H1 (cell line): ENCODE results near the gene VRK3. TPM values are rescaled to one million over a fixed set of nuclear protein-coding genes. Genes with fewer than 3 reads are reported as not detected.

ENCODE experiments used
- CTCF ChIA-PET: fragments of 300-600 bp; sonication (Branson Sonifier 250); formaldehyde crosslinking; loops from one replicate; lab custom pipeline; 2021; ENCODE audit not compliant: partially characterized antibody; lab: Charles Lee
- POLR2A ChIA-PET: fragments of 300-600 bp; sonication (Branson Sonifier 250); formaldehyde crosslinking; loops from one replicate; lab custom pipeline; 2021; ENCODE audit warnings: inconsistent platforms; ENCODE audit not compliant: partially characterized antibody; lab: Charles Lee
- DNase-seq, 2 experiments: peaks; one replicate each; pipeline versions ENCODE4 v3.0.0 to v3.0.0-alpha.2; 2010 to 2022; ENCODE audit warnings: low spot score in 2 of 2, low read depth in 1 of 2, mixed read lengths in 1 of 2
- FAIRE-seq: peaks from 2 replicates; lab custom pipeline; 2011; peaks lifted over from hg19 to GRCh38; lab: Jason Lieb, UNC
- H2AFZ ChIP-seq: 2 replicates; pipeline ENCODE4 v1.8.1; 2012; ENCODE audit warnings: low read length, inconsistent platforms
- H2AK5ac ChIP-seq: 2 replicates; pipeline ENCODE4 v1.6.1; 2013; ENCODE audit warnings: low read depth, low read length
- H2BK120ac ChIP-seq: replicated peaks from 2 replicates; pipeline ENCODE3; 2013; ENCODE audit warnings: low read depth, low read length, inconsistent platforms
- H2BK12ac ChIP-seq: 2 replicates; pipeline ENCODE4 v1.6.1; 2013; ENCODE audit warnings: low read depth, low read length
- H2BK15ac ChIP-seq: 2 replicates; pipeline ENCODE4 v1.6.1; 2013; ENCODE audit warnings: low read length
- H2BK20ac ChIP-seq: 2 replicates; pipeline ENCODE4 v1.6.1; 2013; ENCODE audit warnings: low read length
- H2BK5ac ChIP-seq: 2 replicates; pipeline ENCODE4 v1.6.1; 2013; ENCODE audit warnings: low read depth, low read length
- H3K14ac ChIP-seq: 2 replicates; pipeline ENCODE4 v1.6.1; 2013; ENCODE audit warnings: inconsistent platforms; ENCODE audit not compliant: insufficient read length
- H3K18ac ChIP-seq: 2 replicates; pipeline ENCODE4 v1.6.1; 2013; ENCODE audit warnings: low read length; ENCODE audit errors: extremely low read depth
- H3K23ac ChIP-seq: 2 replicates; pipeline ENCODE4 v1.6.1; 2013; ENCODE audit warnings: inconsistent platforms; ENCODE audit not compliant: insufficient read length
- H3K23me2 ChIP-seq: 2 replicates; pipeline ENCODE4 v1.6.1; 2013; ENCODE audit warnings: low read depth, low read length
- H3K27ac ChIP-seq: 2 replicates; pipeline ENCODE4 v1.6.1; 2011; ENCODE audit warnings: low read depth, low read length, inconsistent platforms
- H3K27me3 ChIP-seq, 4 experiments: replicated peaks in 1 of 4; 1 replicate in 1 of 4; 2 replicates in 3 of 4; pipeline versions ENCODE4 v1.6.1 to v1.8.1; 2011 to 2013; ENCODE audit warnings: low read length in 3 of 4, mild to moderate bottlenecking in 3 of 4, inconsistent platforms in 2 of 4, mixed read lengths in 2 of 4, moderate library complexity in 1 of 4; ENCODE audit not compliant: control insufficient read depth in 3 of 4, insufficient read depth in 3 of 4; ENCODE audit errors: extremely low read depth in 1 of 4
- H3K36me3 ChIP-seq, 4 experiments: 2 replicates each; pipeline versions ENCODE4 v1.6.1 to v1.8.1; 2011 to 2013; ENCODE audit warnings: mild to moderate bottlenecking in 4 of 4, low read length in 3 of 4, moderate library complexity in 2 of 4, control low read depth in 1 of 4, inconsistent platforms in 1 of 4; ENCODE audit not compliant: insufficient read depth in 4 of 4, control insufficient read depth in 2 of 4
- H3K4ac ChIP-seq: replicated peaks from 2 replicates; pipeline ENCODE3; 2013; ENCODE audit warnings: low read length, low read depth, mixed read lengths, inconsistent platforms; ENCODE audit not compliant: insufficient read length
- H3K4me1 ChIP-seq, 4 experiments: replicated peaks in 1 of 4; 1 replicate in 1 of 4; 2 replicates in 3 of 4; pipeline versions ENCODE4 v1.6.1 to v1.8.1; 2011 to 2013; ENCODE audit warnings: low read length in 3 of 4, inconsistent platforms in 2 of 4, mixed read lengths in 1 of 4; ENCODE audit not compliant: insufficient read depth in 4 of 4, control insufficient read depth in 3 of 4
- H3K4me2 ChIP-seq, 2 experiments: 2 replicates each; pipeline versions ENCODE4 v1.6.1 to v1.8.1; 2011 to 2013; ENCODE audit warnings: low read depth in 2 of 2, low read length in 2 of 2, control low read depth in 1 of 2, inconsistent platforms in 1 of 2, mild to moderate bottlenecking in 1 of 2; ENCODE audit not compliant: insufficient read depth in 1 of 2
- H3K4me3 ChIP-seq, 4 experiments: fragments of 200-600, 300-600 bp in 1 of 4; sonication (generic), shearing (Covaris generic), sonication (Bioruptor Twin) in 1 of 4; 2 replicates each; pipeline versions ENCODE4 v1.5.1 to v1.8.1; 2011 to 2016; ENCODE audit warnings: low read length in 4 of 4, low read depth in 3 of 4, control low read depth in 2 of 4, inconsistent platforms in 2 of 4, mild to moderate bottlenecking in 2 of 4, mixed read lengths in 1 of 4, moderate library complexity in 1 of 4; ENCODE audit not compliant: insufficient read depth in 2 of 4; ENCODE audit errors: extremely low read depth in 1 of 4
- H3K56ac ChIP-seq: replicated peaks from 2 replicates; pipeline ENCODE3; 2013; ENCODE audit warnings: low read depth, mild to moderate bottlenecking, mixed read lengths, low read length, inconsistent platforms; ENCODE audit not compliant: insufficient read length
- H3K79me1 ChIP-seq: 2 replicates; pipeline ENCODE4 v1.6.1; 2013; ENCODE audit warnings: low read depth, low read length, control low read depth
- H3K79me2 ChIP-seq, 2 experiments: 2 replicates each; pipeline versions ENCODE4 v1.6.1 to v1.8.1; 2012 to 2013; ENCODE audit warnings: low read length in 2 of 2, mild to moderate bottlenecking in 2 of 2, inconsistent platforms in 1 of 2; ENCODE audit not compliant: insufficient read depth in 2 of 2, control insufficient read depth in 1 of 2
- H3K9ac ChIP-seq, 4 experiments: replicated peaks in 1 of 4; 1 replicate in 1 of 4; 2 replicates in 3 of 4; pipeline versions ENCODE4 v1.6.1 to v1.8.1; 2011 to 2013; ENCODE audit warnings: low read depth in 3 of 4, low read length in 3 of 4, control low read depth in 2 of 4, mild to moderate bottlenecking in 2 of 4, moderate library complexity in 2 of 4, inconsistent platforms in 1 of 4; ENCODE audit errors: extremely low read depth in 1 of 4
- H3K9me3 ChIP-seq, 2 experiments: 2 replicates each; pipeline versions ENCODE4 v1.6.1 to v1.8.1; 2012 to 2013; ENCODE audit warnings: mild to moderate bottlenecking in 2 of 2, moderate library complexity in 2 of 2, control low read depth in 1 of 2, inconsistent platforms in 1 of 2, low read depth in 1 of 2, low read length in 1 of 2, mixed read lengths in 1 of 2; ENCODE audit not compliant: insufficient read depth in 2 of 2
- H4K20me1 ChIP-seq, 2 experiments: replicated peaks in 1 of 2; 2 replicates each; pipeline versions ENCODE3 to v1.8.1; 2011 to 2013; ENCODE audit warnings: inconsistent platforms in 2 of 2, low read length in 2 of 2, mild to moderate bottlenecking in 1 of 2; ENCODE audit not compliant: insufficient read depth in 2 of 2, control insufficient read depth in 1 of 2
- H4K5ac ChIP-seq: 2 replicates; pipeline ENCODE4 v1.6.1; 2013; ENCODE audit warnings: low read length, low read depth, mixed read lengths, inconsistent platforms; ENCODE audit not compliant: insufficient read length
- H4K8ac ChIP-seq: 2 replicates; pipeline ENCODE4 v1.8.0; 2013; ENCODE audit warnings: mild to moderate bottlenecking, moderate library complexity, low read length, inconsistent platforms; ENCODE audit not compliant: insufficient read depth; ENCODE audit errors: extremely low read depth
- H4K91ac ChIP-seq: replicated peaks from 2 replicates; pipeline ENCODE3; 2013; ENCODE audit warnings: low read length, mixed read lengths, inconsistent platforms; ENCODE audit not compliant: insufficient read length
- CTCF ChIP-seq, 3 experiments: IDR thresholded peaks; 1 replicate in 2 of 3; 2 replicates in 1 of 3; pipeline versions ENCODE4 v1.5.1 to v1.6.1; 2011; ENCODE audit warnings: low read length in 3 of 3, mild to moderate bottlenecking in 3 of 3, inconsistent platforms in 2 of 3, low read depth in 1 of 3, moderate library complexity in 1 of 3; ENCODE audit not compliant: insufficient read depth in 1 of 3; ENCODE audit errors: control extremely low read depth in 1 of 3
- EP300 ChIP-seq, 2 experiments: IDR thresholded peaks; 1 replicate in 1 of 2; 2 replicates in 1 of 2; pipeline ENCODE4 v1.6.1; 2011 to 2012; ENCODE audit warnings: low read depth in 2 of 2, low read length in 2 of 2, mild to moderate bottlenecking in 2 of 2, borderline replicate concordance in 1 of 2, inconsistent platforms in 1 of 2, moderate library complexity in 1 of 2
- MAFK ChIP-seq: IDR thresholded peaks from 2 replicates; pipeline ENCODE4 v1.6.1; 2012; ENCODE audit warnings: low read depth, mild to moderate bottlenecking, improper control_type of control experiment, low read length
- RBBP5 ChIP-seq: IDR thresholded peaks from 2 replicates; pipeline ENCODE4 v1.7.1; 2012; ENCODE audit warnings: low read depth, mild to moderate bottlenecking, inconsistent platforms, low read length, moderate library complexity, borderline replicate concordance
- RFX5 ChIP-seq: IDR thresholded peaks from 2 replicates; pipeline ENCODE4 v1.6.1; 2011; ENCODE audit warnings: low read depth, low read length, improper control_type of control experiment, borderline replicate concordance
- SIX5 ChIP-seq: IDR thresholded peaks from 2 replicates; pipeline ENCODE4 v1.6.1; 2011; ENCODE audit warnings: mild to moderate bottlenecking, low read depth, low read length
- TBP ChIP-seq: IDR thresholded peaks from 2 replicates; pipeline ENCODE4 v1.6.1; 2011; ENCODE audit warnings: low read depth, low read length, improper control_type of control experiment
- WGBS, 2 experiments: shearing (Covaris generic) in 1 of 2; methylation state at CpG; one replicate each; pipeline versions ENCODE4 v1.1.6 to v1.1.7; 2013 to 2015; ENCODE audit warnings: low lambda C conversion rate in 2 of 2, mixed read lengths in 2 of 2, inconsistent platforms in 1 of 2, low coverage in 1 of 2, missing lambda C conversion rate in 1 of 2; ENCODE audit not compliant: insufficient replicate concordance in 2 of 2, insufficient coverage in 1 of 2, insufficient read length in 1 of 2; ENCODE audit errors: extremely low coverage in 1 of 2, missing lambda C conversion rate in 1 of 2; 5-methylcytosine and 5-hydroxymethylcytosine counted together
- polyA plus RNA-seq, 7 experiments: library from polyadenylated mRNA; depleted of rRNA in 3 of 7; stranded (reverse) in 5 of 7; unstranded in 2 of 7; fragments of >200 nt in 5 of 7; fragments of 200-250 nt in 2 of 7; gene quantifications; 1 replicate in 5 of 7; 2 replicates in 1 of 7; 4 replicates in 1 of 7; pipeline versions ENCODE4 v1.2.1 to v1.2.3, GENCODE V29; 2011 to 2013; ENCODE audit warnings: missing spikeins in 2 of 7, mixed read lengths in 2 of 7
- total RNA-seq: library from RNA; stranded (reverse); fragmentation: NEBNext Ultra II Directional; extraction: Animal tissue kit (Norgen Biotek cat#: 25700); gene quantifications from 2 replicates; pipeline ENCODE4 v1.2.1, GENCODE V29; 2021

VRK3 gene
- total and polyA plus RNA-seq, 2 of the 8 experiments (the other 6 are each of a cell fraction or from before 2014, with no cell fraction given), result 21.3 to 36.1 TPM

- peaks cover under 1 to 9% of the 10 kb centered on the region in 2 experiments; a peak in 2 of 4 replicates for H3K9me3 ChIP-seq
- no peaks in the 10 kb centered on the region for H3K23me2 ChIP-seq
- 82% methylated on average over 3 of the region's 3 CpGs; no CpG with 5 or more reads in 1 of the 2 experiments for WGBS, 2 experiments
- H3K79me1 ChIP-seq, result peaks cover 3% of the 10 kb centered on the region
- ChIA-PET CTCF (interaction anchor here (1.7 kb wide), 1 partner anchor 13 kb away, joined by 3 read pairs; no protein-coding TSS in a partner anchor), POLR2A (no interaction called here)
- H2AK5ac ChIP-seq, result no peak overlapping the region
- H2BK15ac ChIP-seq, result no peak overlapping the region
- no peak overlapping the region for H3K23ac ChIP-seq
- no peak overlapping the region for H3K14ac ChIP-seq
- no peak overlapping the region for H4K5ac ChIP-seq
- H4K91ac ChIP-seq, result no peak overlapping the region
- no peaks in the 10 kb centered on the region for H3K27me3 ChIP-seq
- H3K56ac ChIP-seq, result no peak overlapping the region
- H2BK5ac ChIP-seq, result no peak overlapping the region
- H3K18ac ChIP-seq, result no peak overlapping the region
- no peak overlapping the region for H2AFZ ChIP-seq
- no peak overlapping the region for H3K27ac ChIP-seq
- no peak overlapping the region for H4K8ac ChIP-seq
- H2BK12ac ChIP-seq, result no peak overlapping the region
- H3K4me2 ChIP-seq, result no peak overlapping the region
- H3K9ac ChIP-seq, result no peak overlapping the region
- no peak overlapping the region for H3K4ac ChIP-seq
- no peak overlapping the region for H2BK20ac ChIP-seq
- H2BK120ac ChIP-seq, result no peak overlapping the region
- H3K4me3 ChIP-seq, result no peak overlapping the region
- H3K36me3 ChIP-seq, result peaks cover 30 to 60% (median 49%) of the 10 kb centered on the region in 4 experiments; a peak in 7 of 8 replicates
- H3K4me1 ChIP-seq, result no peaks in the 10 kb centered on the region
- H4K20me1 ChIP-seq, result peaks cover 0 to 5% of the 10 kb centered on the region in 2 experiments
- H3K79me2 ChIP-seq, result no peaks in the 10 kb centered on the region; a peak in 1 of 4 replicates
- no peak for FAIRE-seq
- TF ChIP-seq CTCF (IDR thresholded peaks at IDR 0.05; ENCODE audit: control extremely low read depth in 1 of 3, insufficient read depth in 1 of 3, low read depth in 1 of 3, low read length in 3 of 3) (no peak), TBP (no peak), RBBP5 (no peak), MAFK (no peak), RFX5 (no peak), EP300 (IDR thresholded peaks at IDR 0.05; ENCODE audit: borderline replicate concordance in 1 of 2, low read depth in 2 of 2, low read length in 2 of 2) (no peak), SIX5 (no peak)
- no peak for DNase-seq
Observed at GRCh38 chr19:50036908-50037307, 11.7 kb upstream of the VRK3 start.
